ENCODE measurements around the gene SNED1. TPM values are rescaled to one million over a fixed set of nuclear protein-coding genes. Genes with fewer than 3 reads are reported as not detected.

The SNED1 gene
- total RNA-seq, 4 donors from 2014 or later, result 18.5 to 87.1 (median 21.9) TPM

- Histone ChIP-seq H3K27me3 (no peaks in the 10 kb centered on the region), H3K4me3 (no peak overlapping the region), H3K27ac (no peak overlapping the region), H3K4me1 (no peaks in the 10 kb centered on the region), H3K36me3 (no peaks in the 10 kb centered on the region), H3K9me3 (peaks cover 0 to 3% of the 10 kb centered on the region in 2 donors)
- no peak for DNase-seq
- TF ChIP-seq POLR2A (IDR thresholded peaks at IDR 0.05) (no peak), CTCF (IDR thresholded peaks at IDR 0.05) (no peak)
- intact Hi-C loops (cut with DNase I; ENCODE audit: low total_unique reads), result no loop called here
Measured at GRCh38 chr2:241049739-241050623, 51.6 kb downstream of the SNED1 start.

- Histone ChIP-seq H3K4me3 (no peak overlapping the region), H3K9me3 (no peaks in the 10 kb centered on the region), H3K4me1 (no peaks in the 10 kb centered on the region), H3K27me3 (no peaks in the 10 kb centered on the region), H3K36me3 (no peaks in the 10 kb centered on the region), H3K27ac (no peak overlapping the region)
- no peak for DNase-seq
- intact Hi-C loops (cut with DNase I; ENCODE audit: low total_unique reads), result no loop called here
- TF ChIP-seq POLR2A (IDR thresholded peaks at IDR 0.05) (no peak), CTCF (IDR thresholded peaks at IDR 0.05) (no peak)
Measured at GRCh38 chr2:241050624-241051577, 52.5 kb downstream of the SNED1 start.

- H3K4me3 ChIP-seq, result no peak overlapping the region
- H3K36me3 ChIP-seq, result no peaks in the 10 kb centered on the region
- H3K27ac ChIP-seq, result no peak overlapping the region
- H3K27me3 ChIP-seq, result no peaks in the 10 kb centered on the region
- no peak for DNase-seq
- no peak for TF ChIP-seq CTCF (IDR thresholded peaks at IDR 0.05)
- no peak for TF ChIP-seq POLR2A (IDR thresholded peaks at IDR 0.05)
- no peaks in the 10 kb centered on the region for H3K9me3 ChIP-seq
- intact Hi-C loops (cut with DNase I; ENCODE audit: low total_unique reads), result no loop called here
- no peaks in the 10 kb centered on the region for H3K4me1 ChIP-seq
Measured at GRCh38 chr2:241051578-241052487, 53.4 kb downstream of the SNED1 start.

GRCh38 chr2:241052677-241053360 lies 54.4 kb downstream of the SNED1 start:
- intact Hi-C loops (cut with DNase I; ENCODE audit: low total_unique reads), result no loop called here
- no peaks in the 10 kb centered on the region for H3K4me1 ChIP-seq
- no peaks in the 10 kb centered on the region for H3K27me3 ChIP-seq
- TF ChIP-seq POLR2A (IDR thresholded peaks at IDR 0.05) (no peak), CTCF (IDR thresholded peaks at IDR 0.05) (no peak)
- H3K36me3 ChIP-seq, result no peaks in the 10 kb centered on the region
- H3K4me3 ChIP-seq, result no peak overlapping the region
- H3K9me3 ChIP-seq, result no peaks in the 10 kb centered on the region
- no peak overlapping the region for H3K27ac ChIP-seq
- no peak for DNase-seq
